HG03103 (cell line): Measurements from ENCODE around the gene DNAAF1.

Experiments
- ATAC-seq: cut with Tn5 transposase; IDR thresholded peaks from one replicate; pipeline ENCODE4 v1.9.1; 2021; ENCODE audit warnings: low read depth; ENCODE audit not compliant: unreplicated experiment

DNAAF1 gene

GRCh38 chr16:84121007-84121406 is 24.1 kb upstream of the DNAAF1 start:
- ATAC-seq = no peak

- ATAC-seq = no peak
These were observed 20.6 kb upstream of the DNAAF1 start for GRCh38 chr16:84124257-84125073.

- ATAC-seq = no peak
These were observed 14.0 kb upstream of the DNAAF1 start for GRCh38 chr16:84131117-84131516.

GRCh38 chr16:84132527-84133285 is 12.4 kb upstream of the DNAAF1 start:
- no peak for ATAC-seq

GRCh38 chr16:84136331-84137125 is 8.6 kb upstream of the DNAAF1 start:
- ATAC-seq = no peak

- no peak for ATAC-seq
These were observed 7.8 kb upstream of the DNAAF1 start for GRCh38 chr16:84137287-84137686.

- no peak for ATAC-seq
These were observed 7.2 kb upstream of the DNAAF1 start for GRCh38 chr16:84137769-84138357.

GRCh38 chr16:84138500-84138823 is 6.6 kb upstream of the DNAAF1 start:
- no peak for ATAC-seq

- ATAC-seq = no peak
These were observed 6.1 kb upstream of the DNAAF1 start for GRCh38 chr16:84138824-84139627.

- no peak for ATAC-seq
These were observed 5.4 kb upstream of the DNAAF1 start for GRCh38 chr16:84139628-84140258.

GRCh38 chr16:84141143-84141670 is 3.9 kb upstream of the DNAAF1 start:
- ATAC-seq = no peak

GRCh38 chr16:84143081-84143480 is 2.0 kb upstream of the DNAAF1 start:
- no peak for ATAC-seq

- ATAC-seq = no peak
These were observed 1.3 kb upstream of the DNAAF1 start for GRCh38 chr16:84143784-84144199.

- no peak for ATAC-seq
These were observed 774 bp upstream of the DNAAF1 start for GRCh38 chr16:84144209-84144858.

- no peak for ATAC-seq
These were observed 5.8 kb downstream of the DNAAF1 start for GRCh38 chr16:84150926-84151325.

- ATAC-seq = no peak
These were observed 8.6 kb downstream of the DNAAF1 start for GRCh38 chr16:84153660-84154214.

- no peak for ATAC-seq
These were observed 10.1 kb downstream of the DNAAF1 start for GRCh38 chr16:84155226-84155625.

- no peak for ATAC-seq
These were observed 10.7 kb downstream of the DNAAF1 start for GRCh38 chr16:84155771-84156170.
